ENCODE results near the gene SLC37A2. TPM values are rescaled to one million over a fixed set of nuclear protein-coding genes. Genes with fewer than 3 reads are reported as not detected.

Gene SLC37A2
- total and polyA plus RNA-seq, 2 of the 13 experiments (the other 11 are each of a cell fraction or from before 2014, with no cell fraction given), result 4.6 to 7.1 TPM

GRCh38 chr11:125075900-125076317, 12.8 kb downstream of the SLC37A2 start:
- POLR2A ChIA-PET, result no interaction called here
- H2AFZ ChIP-seq (ENCODE audit: low read length), result no peak overlapping the region
- H3K4me2 ChIP-seq (ENCODE audit: low read depth, low read length), result no peak overlapping the region
- H4K20me1 ChIP-seq (ENCODE audit: insufficient read depth, low read length), result no peaks in the 10 kb centered on the region
- no peak overlapping the region for H3K27ac ChIP-seq (ENCODE audit: extremely low read length, insufficient read depth, low read length)
- H3K4me3 ChIP-seq (replicated peaks in 1 of 3; ENCODE audit: insufficient read depth in 1 of 3, low read depth in 2 of 3, low read length in 3 of 3), result no peak overlapping the region
- H3K4me1 ChIP-seq (ENCODE audit: insufficient read depth, low read length), result peaks cover 52% of the 10 kb centered on the region
- H3K79me2 ChIP-seq (ENCODE audit: insufficient read depth, low read length), result no peaks in the 10 kb centered on the region
- 76% methylated on average over 11 of the region's 11 CpGs for WGBS (ENCODE audit: low lambda C conversion rate)
- DNase-seq (ENCODE audit: low spot score) (no peak), FAIRE-seq (no peak), ATAC-seq (no peak)
- TF ChIP-seq ZNF18 (CRISPR knock-in tag; IDR thresholded peaks at IDR 0.05; ENCODE audit: insufficient replicate concordance), result no peak
- no peak for TF ChIP-seq HOXA5 (CRISPR knock-in tag; IDR thresholded peaks at IDR 0.05)
- no peak for TF ChIP-seq KLF16 (CRISPR knock-in tag; IDR thresholded peaks at IDR 0.05)
- TF ChIP-seq LRRFIP1 (CRISPR knock-in tag; conservative IDR thresholded peaks at IDR 0.05), result no peak
- no peak overlapping the region for H3K9ac ChIP-seq (ENCODE audit: insufficient read depth, low read depth, low read length)
- no peaks in the 10 kb centered on the region for H3K9me3 ChIP-seq (ENCODE audit: low read length)
- no peaks in the 10 kb centered on the region for H3K36me3 ChIP-seq (replicated peaks in 1 of 2; ENCODE audit: control insufficient read depth in 1 of 2, insufficient read depth in 2 of 2, low read length in 2 of 2)
- in situ Hi-C loops (cut with HindIII; ENCODE audit: extremely low pct_ligation_motif_present, low pct_unique_long_range_greater_than_20kb) (no loop called here), intact Hi-C loops (cut with micrococcal nuclease; ENCODE audit: unreplicated experiment) (no loop called here)
- no TSS peak for BruUV-seq (replicated peaks)
- CTCF ChIA-PET (ENCODE audit: low intra/inter-chr PET ratio, low total read pairs), result no interaction called here
- H3K27me3 ChIP-seq (ENCODE audit: control insufficient read depth in 1 of 2, insufficient read depth in 2 of 2, low read length in 2 of 2), result peaks cover 0 to 4% of the 10 kb centered on the region in 2 experiments; a peak in 1 of 5 replicates
